HS-27A (cell line): ENCODE results near the gene PKHD1.
"Not testable (repeated sequence)": the region's sequence is repeated elsewhere in the genome, so short reads cannot be mapped to it uniquely, and the experiment has no call there.

Experiments
- DNase-seq: peaks from one replicate; pipeline ENCODE4 v3.0.0-alpha.2; 2012; ENCODE audit warnings: low read depth, missing footprints

The PKHD1 gene

DNA sequence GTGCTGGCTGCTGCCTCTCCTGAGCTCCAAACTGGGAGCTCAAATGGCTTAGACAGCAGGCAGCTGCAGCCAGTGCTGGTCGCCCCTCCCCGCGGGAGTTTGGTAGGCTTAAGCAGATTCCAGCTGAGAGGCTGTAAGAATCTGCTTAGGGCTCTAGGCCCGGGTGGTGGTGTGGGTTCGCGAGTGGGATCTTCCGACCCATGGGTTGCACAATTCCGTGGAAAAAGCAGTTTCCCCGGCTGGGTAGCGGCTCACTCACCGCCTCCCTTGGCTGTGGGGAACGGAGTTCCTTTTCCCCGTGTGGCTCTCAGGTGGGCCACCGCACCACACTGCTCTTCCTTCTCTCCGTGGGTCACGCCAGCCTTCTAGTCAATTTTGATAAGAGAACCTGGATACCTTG is 232.5 kb downstream of the PKHD1 start:
- no peak for DNase-seq

DNA sequence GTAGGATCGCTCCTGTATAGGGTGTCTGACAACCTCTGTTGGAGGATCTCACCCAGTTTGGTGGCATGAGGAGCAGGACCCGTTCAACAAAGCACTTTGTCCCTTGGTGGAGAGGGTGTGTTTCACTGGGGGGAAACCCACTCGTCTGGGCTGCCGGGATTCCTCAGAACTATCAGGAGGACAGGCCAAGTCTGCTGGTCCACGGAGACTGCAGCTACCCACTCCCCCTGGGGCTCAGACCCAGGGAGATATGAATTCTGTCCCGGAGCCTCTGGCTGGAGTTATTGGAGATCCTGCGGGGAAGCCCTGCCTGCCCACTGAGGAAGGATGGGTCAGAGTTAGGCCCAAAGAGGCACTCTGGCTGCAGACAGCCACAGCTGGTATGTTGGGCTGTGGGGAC is 233.1 kb downstream of the PKHD1 start:
- no peak for DNase-seq

GRCh38 chr6:51853109-51853508 is 234.3 kb downstream of the PKHD1 start:
- DNase-seq = not testable (repeated sequence)

GRCh38 chr6:51846531-51846930 is 240.9 kb downstream of the PKHD1 start:
- DNase-seq = no peak

- no peak for DNase-seq
These were observed 243.1 kb downstream of the PKHD1 start for GRCh38 chr6:51844336-51844735.

- no peak for DNase-seq
These were observed 243.9 kb downstream of the PKHD1 start for GRCh38 chr6:51843456-51844056.

DNA sequence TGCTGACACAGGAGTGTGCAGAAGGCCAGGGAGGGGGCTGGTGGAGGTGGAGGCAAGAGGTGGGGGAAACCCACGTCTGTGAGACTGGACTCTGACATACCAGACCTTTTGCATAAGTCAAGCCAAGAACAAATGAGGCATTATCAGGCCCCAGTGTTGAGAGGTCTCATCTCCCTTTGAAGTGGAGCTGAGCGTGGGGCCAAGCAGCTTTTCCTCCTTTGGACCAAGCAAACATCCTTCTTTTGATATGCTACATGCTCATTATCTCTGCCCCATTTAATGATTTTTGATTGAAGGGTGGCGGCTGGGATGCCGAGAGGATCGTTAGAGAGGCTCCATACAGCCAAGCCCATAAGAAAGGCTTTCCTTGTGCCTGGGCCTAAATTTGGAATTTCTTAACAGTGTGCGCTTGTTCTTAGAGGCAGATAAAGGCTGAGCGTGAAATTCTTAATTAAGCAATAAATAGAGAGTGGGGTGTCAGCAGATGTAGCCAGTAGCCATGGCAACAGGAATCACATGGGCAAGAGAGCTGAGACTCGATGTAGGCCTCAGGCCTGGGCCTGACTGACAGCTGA is 244.5 kb downstream of the PKHD1 start:
- DNase-seq = no peak

DNA sequence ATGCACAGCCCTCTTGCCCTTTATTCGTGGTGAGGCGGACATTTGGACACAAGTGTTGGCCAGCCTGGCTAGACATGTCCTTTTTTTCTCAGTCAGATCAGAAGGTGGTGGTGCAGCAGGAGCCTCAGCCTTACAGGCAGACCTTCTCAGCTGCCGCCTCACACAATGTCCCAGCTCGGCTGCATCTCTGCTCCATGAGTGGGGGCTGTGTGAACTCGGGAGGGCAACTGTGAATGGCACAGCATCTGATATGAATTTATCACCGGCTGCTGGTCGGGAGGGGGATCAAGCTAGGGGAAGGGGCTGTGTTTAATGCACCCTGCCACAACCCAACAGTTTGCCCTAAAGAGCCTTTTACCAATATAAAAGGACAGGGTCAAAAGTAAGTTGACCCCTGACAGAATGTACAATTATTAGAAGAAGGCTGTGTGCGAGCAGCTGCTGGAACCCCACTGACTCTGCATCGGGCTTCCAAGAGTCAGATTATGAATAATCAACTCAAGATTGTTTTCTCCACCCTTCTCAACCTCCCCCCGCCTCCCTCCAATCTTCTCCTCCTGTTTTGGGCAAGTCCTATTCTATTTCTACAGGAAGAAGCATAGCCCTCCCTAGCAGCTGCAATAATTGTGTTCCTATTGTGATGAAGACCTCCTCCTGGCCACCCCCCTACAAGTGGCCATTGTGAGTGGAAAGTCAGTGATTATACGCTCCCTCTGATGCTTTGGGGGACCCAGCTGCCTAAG is 245.2 kb downstream of the PKHD1 start:
- no peak for DNase-seq

DNA sequence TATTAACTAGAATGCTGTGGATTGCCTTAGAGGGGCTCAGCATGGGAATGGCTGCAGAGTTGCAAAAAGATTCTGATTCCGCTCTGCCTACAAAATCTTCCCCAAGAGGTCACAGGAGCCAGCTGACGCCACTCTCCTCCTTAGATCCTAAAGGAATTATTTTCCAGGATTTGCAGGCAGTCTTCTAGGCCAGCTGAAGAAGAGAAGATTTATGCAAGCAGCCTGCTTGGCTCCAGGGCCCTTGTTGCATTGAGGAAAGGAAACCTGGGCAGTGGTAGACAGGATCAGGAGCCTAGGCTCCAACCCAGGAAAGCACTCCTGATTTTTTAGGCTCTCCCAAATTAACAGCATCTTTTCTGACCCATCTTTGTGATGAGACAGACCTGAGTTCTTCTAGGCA is 245.8 kb downstream of the PKHD1 start:
- no peak for DNase-seq

- no peak for DNase-seq
These were observed 247.6 kb downstream of the PKHD1 start for GRCh38 chr6:51839726-51840374.

GRCh38 chr6:51830666-51831065 is 256.7 kb downstream of the PKHD1 start:
- DNase-seq = no peak

DNA sequence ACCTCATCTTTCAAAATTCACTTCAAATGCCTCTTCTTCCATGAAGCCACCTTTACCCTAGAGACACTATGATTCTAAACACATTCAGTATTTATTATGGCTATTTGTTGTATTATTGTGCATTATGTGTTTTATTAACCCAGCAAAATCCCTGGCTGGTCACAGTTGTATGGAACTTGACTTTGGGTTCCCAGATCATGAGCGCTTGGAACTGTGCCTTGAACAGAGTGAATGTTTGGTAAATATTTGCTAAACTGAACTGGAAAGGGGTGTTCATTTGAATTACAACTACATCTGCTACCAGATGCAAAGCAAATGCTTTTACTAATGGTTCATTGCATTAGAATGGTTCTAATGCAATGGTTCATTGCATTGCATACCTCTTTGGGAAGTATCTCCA is 259.8 kb downstream of the PKHD1 start:
- no peak for DNase-seq

DNA sequence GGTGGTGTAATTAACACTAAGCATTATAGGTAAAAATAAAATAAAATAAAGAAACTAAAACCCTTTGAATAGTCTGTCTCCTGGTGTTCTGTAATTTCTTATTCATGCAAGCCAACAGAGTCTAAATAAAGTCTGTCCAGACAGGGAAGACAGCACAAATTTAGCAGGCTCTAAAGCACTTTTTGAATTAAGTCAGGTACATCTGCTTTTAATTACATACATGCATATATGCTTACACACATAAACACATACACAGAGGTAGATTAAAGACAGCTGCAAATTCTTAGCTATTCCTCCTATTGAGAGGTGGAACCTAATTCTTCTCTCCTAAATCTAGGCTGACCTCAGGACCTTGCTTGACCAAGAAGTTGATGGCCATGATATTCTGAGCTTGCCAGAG is 262.5 kb downstream of the PKHD1 start:
- DNase-seq = no peak

DNA sequence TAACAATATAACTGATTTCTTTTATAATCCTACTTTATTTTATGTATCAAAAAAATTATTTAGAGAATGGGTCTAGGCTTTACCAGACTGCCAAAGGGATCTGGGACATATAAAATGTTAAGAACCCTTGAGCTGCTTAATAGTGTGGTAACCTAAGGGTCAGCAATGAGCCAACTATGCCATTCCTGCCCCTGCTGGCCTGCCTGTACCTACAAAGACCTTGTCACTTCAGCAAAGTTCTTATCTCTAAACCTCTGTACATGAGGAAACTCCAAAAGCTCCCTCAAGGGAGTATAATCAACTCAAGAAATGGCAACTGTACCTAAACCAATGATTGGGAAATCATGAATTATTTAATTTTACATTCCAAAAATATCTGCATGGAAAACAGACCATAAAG is 266.9 kb downstream of the PKHD1 start:
- DNase-seq = no peak

- DNase-seq = no peak
These were observed 268.8 kb downstream of the PKHD1 start for GRCh38 chr6:51818520-51819022.

DNA sequence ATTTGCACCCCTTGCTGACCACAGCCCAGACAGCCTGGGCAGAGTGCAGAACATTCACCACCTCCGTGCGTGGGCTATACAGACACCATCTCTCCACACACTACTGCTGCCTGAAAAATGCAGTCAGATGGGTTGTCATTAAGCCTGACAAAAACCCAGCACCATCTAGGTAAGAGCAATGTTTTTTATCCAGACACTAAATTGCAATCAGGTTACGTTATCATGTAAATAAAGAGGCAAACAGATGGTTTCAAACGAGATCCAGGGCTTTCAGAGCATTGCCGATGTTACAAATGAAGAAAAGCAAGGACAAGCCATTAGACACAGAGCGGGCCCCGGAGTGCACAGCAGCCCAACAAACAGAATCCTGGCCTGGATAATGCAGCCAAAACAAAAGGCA is 269.6 kb downstream of the PKHD1 start:
- DNase-seq = no peak

- DNase-seq = no peak
These were observed 273.0 kb downstream of the PKHD1 start for GRCh38 chr6:51814418-51814817.

- DNase-seq = no peak
These were observed 273.5 kb downstream of the PKHD1 start for GRCh38 chr6:51813904-51814303.

DNA sequence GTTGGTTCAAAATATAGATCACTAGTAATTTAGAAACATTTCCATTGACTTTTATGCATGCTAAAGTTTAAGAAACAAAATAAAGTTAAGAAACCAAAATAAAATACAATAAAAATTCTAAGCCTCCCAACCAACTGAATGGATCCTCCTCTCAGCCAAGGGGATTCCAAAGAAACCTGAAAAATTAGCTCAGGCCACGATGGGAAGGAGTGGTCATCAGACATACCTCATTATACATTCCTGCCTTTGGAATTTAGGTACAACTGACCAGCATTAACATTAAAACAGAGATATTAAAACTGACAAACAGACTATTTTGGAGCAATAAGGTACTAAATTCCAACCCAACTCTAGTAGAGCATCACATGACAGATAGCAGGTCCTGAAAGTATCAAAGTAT is 275.2 kb downstream of the PKHD1 start:
- no peak for DNase-seq

DNA sequence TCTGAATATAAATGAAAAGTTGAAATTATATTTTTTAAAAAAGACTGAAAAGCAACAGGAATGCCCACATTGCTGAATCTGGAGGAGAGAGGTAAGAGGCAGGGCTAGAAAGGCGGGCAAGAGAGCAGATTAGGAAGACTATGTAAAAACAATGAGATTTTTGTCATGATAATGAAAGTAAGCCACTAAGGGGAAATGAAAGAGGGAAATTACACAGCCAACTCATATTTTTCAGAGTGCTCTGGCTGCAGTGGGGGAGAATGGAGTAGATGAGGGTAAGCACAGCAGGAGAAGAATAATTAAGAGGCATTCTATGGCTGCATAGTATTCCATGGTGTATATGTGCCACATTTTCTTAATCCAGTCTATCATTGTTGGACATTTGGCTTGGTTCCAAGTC is 281.9 kb downstream of the PKHD1 start:
- no peak for DNase-seq

DNA sequence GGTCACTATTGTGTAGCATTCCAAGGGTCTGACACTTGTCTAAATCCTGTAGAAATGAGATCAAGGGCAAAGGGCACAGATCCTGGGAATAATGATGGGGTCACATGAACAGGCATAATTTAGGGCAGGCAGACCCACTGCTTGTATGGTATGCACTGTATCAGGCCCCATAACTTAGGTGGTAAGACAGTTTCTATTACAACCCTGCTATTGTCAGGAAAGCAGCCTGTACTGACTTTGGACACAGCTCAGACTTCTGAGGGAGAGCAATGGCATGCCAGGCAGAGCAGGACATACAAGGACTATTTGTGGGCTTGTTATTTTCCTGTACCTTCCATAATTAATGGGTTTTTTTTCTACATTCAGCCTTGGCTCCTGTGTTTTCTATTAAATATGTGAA is 286.8 kb downstream of the PKHD1 start:
- DNase-seq = no peak

GRCh38 chr6:51793393-51793792 is 294.0 kb downstream of the PKHD1 start:
- no peak for DNase-seq
